Stromal cell of bone marrow (primary cell): ENCODE data around the gene PRRC1.
"Not testable (repeated sequence)": the region's sequence is repeated elsewhere in the genome, so short reads cannot be mapped to it uniquely, and the experiment has no call there.

Experiments used
- DNase-seq: peaks from one replicate; pipeline ENCODE4 v3.0.0-alpha.2; 2012; ENCODE audit warnings: low read depth

PRRC1 gene

DNA sequence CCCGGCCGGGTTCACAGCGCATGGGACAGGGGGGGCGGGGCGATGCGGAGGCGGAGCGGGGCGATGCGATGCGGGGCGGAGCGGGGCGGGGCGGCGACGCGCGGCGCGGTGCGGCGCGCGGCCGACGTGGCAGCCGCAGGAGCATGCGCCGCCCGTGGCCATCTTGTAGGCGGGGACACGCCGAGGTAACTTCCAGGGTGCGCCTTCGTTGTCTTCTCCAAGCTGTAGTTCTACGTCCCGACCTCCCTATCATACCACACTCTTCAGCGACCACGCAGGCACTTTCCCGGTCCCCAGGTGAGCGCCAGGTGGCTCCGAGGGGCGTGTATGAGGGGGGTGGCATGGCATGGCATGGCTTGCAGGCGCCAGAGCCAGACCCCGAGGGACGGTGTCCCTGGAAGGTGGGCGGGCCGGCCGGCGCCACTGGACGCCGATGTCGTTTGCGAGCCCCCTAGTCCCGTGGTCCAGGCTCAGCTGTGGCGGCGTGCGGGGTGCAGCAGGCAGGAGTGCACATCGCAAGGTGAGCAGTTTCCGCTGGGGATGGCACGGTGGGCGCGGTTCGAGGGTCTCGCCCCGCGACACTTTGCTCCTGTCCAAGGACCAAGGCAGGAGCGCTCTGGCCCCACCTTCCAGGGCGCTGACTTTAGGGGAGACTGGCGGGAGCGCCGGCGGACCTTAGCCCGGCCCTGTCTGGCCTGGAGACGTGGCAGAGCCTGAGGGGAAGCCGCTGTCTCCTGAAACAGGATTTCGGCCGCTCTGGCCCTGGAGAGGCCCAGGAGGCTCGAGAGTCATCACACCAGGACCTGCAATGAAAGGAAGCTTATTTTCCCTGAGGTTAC is at the start of gene PRRC1:
TSS of gene PRRC1 (plus strand) at position 161 of the 839 bp plus-strand sequence. CDS start 5,840 bp downstream, outside the sequence.
- peak; percentile 58 for DNase-seq

GRCh38 chr5:127471211-127471610 is 46.2 kb upstream of the PRRC1 start:
- no peak for DNase-seq

DNA sequence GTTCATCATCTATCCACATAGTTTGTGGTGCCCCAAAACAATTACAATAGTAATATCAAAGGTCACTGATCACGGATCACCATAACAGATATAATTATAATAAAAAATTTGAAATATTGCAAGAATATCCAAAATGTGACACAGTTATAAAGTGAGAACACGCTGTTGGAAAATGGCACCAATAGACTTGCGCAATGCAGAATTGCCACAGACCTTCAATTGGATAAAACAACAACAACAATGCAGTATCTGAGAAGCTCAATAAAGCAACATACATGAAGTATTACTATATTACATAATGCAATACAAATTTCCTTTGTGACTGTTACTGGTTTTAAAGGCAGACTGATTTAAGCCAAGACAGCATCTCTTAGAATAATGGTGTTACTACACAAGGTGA is 44.7 kb upstream of the PRRC1 start:
- no peak for DNase-seq

DNA sequence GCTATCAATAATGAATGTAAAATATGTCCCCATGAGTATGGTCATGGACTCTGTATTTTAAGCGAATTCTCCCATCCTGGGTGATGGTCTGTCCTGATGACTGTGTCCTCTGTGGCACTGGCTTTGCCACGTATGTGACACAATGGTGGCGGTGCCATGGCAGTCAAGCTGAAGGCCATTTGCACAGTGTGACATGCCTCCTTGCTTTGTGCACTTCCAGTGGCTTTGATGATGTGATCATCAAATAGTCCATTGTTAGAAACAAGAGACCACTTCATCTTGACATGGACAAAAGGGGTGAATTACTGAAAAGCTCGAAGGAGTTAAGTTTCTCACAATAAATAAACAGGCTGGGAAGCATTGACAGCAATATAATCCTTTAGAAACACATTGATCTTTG is 31.0 kb upstream of the PRRC1 start:
- no peak for DNase-seq

DNA sequence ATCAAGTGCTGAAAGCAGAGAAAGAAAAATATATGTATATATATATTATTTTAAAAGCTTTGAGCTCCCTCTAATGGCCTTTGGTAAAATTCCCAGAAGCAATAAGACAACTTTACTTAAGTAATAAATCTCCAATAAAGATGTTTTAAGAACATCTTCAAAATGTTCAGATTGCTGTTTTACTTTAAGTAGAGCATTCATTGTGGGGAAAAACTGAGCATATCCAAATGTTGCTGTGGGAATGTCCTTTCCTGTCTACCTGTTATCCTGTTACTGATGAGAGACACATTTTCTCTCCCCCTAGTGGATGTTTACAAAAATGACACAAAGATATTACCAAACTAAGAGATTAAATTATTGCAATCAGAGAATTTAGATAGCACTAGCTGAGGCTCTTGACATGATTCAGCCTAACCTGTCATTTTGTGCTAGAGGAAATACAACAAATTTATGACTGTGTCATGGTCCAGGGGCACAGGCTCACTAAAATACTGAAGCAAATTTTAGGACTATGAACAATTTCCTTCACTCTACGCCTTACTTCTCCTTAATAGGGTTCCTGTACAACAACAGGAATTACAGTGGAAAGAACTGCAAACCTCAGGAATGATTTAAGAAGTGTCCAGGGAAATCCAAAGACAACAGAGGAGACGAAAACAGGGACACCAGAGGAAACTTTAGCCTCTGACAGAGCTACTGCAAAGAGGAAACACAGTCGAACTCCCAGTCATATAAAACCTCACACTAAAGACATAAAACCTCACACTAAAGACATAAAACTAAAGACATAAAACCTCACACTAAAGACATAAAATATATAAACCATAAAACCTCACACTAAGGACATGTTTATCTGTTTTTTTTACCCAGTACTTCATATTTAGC is 24.3 kb upstream of the PRRC1 start:
- peak; percentile 27 for DNase-seq

- no peak for DNase-seq
Observed at GRCh38 chr5:127498548-127498947, 18.9 kb upstream of the PRRC1 start.

DNA sequence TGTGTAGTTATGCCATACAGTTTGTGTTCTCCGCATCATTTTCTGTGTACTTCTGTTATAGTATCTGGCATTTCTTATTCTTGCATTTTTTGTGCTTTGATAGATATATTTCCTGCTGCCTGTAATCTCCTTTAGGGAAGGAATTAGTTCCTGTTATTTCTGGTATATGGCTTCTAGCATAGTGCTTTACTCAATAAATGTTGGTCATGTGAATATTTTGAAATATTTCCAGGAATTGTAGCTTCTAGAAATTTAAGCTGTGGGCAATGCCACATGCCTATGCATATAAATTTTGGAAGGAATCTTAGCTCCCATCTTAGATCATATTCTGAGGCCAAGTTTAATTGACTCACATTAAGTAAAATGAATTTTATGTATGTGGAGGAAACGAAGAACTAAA is 11.5 kb upstream of the PRRC1 start:
- DNase-seq, result no peak

DNA sequence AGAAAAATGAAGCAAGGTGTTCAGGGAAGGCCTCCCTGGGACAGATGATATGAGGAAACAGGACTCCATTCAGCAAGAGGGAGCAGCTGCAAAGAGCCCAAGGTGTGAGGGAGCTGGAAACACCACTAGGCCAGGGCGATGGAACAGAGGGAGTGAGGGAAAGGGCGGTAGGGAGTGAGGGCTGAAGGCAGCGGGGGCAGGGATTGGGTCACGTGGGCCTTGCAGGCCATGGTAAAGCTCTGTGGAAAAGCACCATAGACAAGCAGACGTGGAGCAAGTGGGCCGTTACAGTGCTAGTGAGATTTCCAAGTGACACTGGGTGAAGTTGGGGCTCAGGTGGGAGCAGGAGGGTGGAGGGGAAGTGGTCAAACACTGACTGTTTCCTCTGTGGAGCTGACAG is 10.8 kb upstream of the PRRC1 start:
- DNase-seq, result no peak

GRCh38 chr5:127508644-127509373 is 8.6 kb upstream of the PRRC1 start:
- no peak for DNase-seq

GRCh38 chr5:127513408-127513970 is 4.0 kb upstream of the PRRC1 start:
- DNase-seq, result no peak

DNA sequence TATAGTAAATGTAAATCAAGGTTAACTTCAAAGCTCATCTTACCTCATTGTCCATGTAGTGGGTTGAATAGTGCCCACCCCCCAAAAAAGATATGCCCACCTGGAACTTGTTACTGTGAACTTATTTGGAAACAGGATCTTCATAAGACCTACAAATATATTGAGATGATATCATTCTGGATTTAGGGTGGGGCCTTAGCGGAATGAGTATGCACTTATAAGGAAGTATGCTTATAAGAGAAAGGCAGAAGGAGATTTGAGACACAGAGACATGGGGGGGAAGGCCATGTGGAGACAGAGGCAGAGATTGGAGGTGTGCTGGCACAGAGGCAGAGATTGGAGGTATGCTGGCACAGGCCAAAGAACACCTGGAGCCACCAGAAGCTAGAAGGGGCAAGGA is 2.6 kb upstream of the PRRC1 start:
- DNase-seq, result no peak

GRCh38 chr5:127515693-127516440 is 1.6 kb upstream of the PRRC1 start:
- no peak for DNase-seq

- DNase-seq, result no peak
Observed at GRCh38 chr5:127517110-127517479, 345 bp upstream of the PRRC1 start.

GRCh38 chr5:127518319-127518621 is 830 bp downstream of the PRRC1 start:
- peak; percentile 36 for DNase-seq

DNA sequence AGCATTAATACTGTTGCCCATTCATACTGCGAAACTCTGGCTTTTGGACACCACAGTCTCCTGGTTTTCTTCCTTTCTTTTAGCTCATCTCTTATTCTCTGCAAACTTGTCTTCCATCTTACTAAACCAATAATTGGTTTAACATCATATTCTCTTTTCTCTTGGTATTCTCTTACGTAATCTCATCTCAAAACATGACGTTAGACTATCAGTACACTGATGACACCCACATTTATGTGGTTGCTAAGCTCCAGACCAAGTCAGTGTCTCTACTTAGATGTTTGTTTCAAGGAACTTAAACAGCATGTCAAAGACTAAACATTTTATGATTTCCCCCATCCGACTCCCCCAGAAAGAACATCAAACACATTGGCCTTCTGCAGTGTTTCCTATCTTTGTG is 2.1 kb downstream of the PRRC1 start:
- no peak for DNase-seq

GRCh38 chr5:127521138-127521770 is 3.8 kb downstream of the PRRC1 start:
- DNase-seq, result no peak

DNA sequence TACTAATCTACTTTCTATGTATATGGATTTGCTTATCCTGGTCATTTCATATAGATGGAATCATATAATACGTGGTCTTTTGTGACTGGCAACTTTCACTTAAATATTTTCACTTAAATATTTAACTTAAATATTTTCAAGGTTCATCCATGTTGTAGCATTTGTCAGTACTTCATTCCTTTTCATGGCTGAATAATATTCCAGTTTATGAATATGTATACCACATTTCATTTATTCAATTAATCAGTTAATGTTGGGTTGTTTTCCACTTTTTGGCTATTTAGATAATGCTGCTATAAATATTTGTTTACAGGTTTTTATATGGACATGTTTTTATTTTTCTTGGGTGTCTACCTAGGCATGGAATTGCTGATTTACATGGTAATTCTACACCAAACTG is 7.7 kb downstream of the PRRC1 start:
- DNase-seq, result no peak

DNA sequence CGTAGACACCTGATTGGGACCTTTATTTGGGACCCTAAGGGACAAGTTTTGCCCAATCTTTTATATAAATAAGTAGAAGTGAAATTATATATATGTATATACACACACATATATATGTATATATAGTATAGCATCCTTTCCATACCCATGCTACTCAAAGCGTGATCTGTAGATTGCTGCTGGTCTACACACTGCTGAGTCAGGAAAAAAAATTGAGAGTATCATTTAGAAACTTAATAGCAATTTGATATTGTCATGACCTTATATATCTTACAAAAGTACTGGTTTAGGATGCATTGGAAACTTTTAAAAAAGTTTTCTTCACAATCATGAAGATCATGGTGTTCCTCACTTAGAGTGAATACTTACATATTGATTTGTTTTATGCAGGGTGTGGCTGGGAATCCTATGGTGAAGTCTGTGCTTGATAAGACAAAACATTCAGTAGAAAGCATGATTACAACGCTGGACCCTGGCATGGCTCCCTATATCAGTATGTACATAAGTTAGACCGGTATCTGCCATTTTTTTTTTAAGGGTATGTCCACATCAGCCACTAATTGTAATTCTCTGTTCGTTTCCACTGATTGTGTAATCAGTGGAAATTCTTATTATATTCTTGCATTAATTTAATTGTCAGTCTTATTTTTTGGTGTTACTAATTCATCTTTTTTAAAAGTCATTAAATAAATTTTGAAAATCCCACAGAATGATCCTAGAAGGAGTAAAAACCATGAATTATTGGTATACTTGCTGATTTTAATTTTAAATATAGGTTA is 12.7 kb downstream of the PRRC1 start:
- DNase-seq, result no peak

DNA sequence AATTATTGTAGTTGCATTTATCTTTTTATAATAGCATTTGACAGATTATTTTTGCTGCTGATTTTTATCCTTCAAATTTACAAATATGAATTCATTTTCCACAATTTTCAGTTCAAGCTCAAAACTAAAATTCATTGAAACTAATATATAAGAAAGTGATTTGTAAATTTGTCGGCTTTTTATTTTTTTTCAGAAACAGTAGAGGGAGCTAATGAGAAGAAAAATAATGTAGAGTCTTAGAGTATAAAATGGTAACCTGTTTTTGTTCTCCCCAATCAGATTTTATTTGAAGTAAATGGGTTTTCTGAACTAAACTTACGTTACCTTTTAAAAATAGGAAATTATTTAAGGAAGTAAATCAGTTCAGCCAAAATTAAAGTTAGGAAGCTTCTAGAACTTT is 19.2 kb downstream of the PRRC1 start:
- no peak for DNase-seq

DNA sequence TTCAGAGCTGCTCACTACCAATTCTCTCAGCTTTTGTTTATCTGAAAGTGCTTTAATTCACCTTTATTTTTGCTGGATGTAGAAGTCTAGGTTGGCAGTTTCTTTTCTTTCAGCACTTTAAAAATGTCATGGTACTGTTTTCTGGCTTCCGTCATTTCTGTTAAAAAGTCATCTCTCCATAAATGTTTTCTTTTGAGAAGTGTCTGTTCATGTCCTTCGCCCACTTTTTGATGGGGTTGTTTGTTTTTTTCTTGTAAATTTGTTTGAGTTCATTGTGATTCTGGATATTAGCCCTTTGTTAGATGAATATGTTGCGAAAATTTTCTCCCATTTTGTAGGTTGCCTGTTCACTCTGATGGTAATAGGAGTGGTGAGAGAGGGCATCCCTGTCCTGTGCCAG is 23.1 kb downstream of the PRRC1 start:
- DNase-seq, result not testable (repeated sequence)
